Activated naive CD4-positive, alpha-beta T cell (primary cell): ENCODE data around the gene RNF182.
"Not testable (repeated sequence)": the region's sequence is repeated elsewhere in the genome, so short reads cannot be mapped to it uniquely, and the experiment has no call there.

Source experiments
- DNase-seq, 4 experiments: peaks; one replicate each; lab custom pipeline; 2025; lab: John Stamatoyannopoulos, UW

The RNF182 gene

DNA sequence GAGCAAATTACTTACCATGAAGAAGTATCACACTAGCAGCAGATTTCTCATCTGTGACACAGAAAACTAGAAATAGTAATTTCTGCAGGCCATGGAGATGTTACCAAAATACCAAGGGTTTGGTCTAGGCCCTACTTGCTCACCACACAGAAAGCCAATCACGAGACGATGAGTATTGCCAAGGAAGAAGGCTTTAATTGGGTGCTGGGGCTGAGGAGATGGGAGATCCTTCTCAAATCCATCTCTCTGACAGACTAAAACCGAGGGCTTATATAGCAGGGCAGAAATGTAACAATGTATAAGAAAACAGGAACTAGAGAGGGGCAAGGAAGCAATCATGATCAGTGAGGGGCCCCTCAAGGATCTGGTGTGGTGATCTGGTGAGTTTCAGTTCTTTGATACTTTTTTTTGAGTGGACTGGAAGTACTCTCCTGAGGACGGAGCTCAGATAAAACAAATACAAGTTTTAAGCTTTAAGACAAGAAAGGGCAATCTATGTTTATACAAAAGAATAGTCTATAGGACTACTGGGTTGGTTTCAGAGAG, 40.9 kb downstream of the RNF182 start:
- no peak for DNase-seq

DNA sequence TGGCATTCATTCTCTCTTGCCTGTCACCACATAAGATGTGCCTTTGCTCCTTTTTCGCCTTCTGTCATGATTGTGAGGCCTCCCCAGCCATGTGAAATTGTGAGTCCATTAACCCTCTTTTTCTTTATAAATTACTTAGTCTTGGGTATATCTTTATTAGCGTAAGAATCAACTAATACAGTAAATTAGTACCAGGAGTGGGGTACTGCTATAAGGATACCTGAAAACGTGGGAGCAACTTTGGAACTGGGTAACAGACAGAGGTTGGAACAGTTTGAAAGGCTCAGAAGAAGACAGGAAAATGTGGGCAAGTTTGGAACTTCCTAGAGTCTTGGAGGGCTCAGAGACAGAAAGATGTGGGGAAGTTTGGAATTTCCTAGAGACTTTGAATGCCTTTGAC, 46.6 kb downstream of the RNF182 start:
- no peak for DNase-seq

DNA sequence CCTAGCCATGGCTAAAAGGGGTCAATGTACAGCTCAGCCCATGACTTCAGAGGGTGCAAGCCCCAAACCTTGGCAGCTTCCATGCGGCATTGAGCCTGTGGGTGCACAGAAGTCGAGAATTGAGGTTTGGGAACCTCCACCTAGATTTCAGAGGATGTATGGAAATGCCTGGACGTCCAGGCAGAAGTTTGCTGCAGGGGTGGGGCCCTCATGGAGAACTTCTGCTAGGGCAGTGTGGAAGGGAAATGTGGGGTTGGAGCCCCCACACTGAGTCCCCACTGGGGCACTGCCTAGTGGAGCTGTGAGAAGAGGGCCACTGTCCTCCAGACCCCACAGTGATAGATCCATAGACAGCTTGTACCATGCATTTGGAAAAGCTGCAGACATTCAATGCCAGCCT, 47.9 kb downstream of the RNF182 start:
- DNase-seq = not testable (repeated sequence)

DNA sequence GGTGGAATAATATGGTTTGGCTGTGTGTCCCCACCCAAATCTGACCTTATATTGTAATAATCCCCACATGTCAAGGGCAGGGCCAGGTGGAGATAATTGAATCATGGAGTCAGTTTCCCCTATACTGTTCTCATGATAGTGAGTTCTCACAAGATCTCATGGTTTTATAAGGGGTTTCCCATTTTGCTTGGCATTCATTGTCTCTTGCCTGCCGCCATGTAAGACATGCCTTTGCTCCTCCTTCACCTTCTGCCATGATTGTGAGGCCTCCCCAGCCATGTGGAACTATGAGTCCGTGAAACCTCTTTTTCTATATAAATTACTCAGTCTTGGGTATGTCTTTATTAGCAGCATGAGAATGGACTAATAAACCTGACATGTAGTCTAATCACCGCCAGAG, 48.7 kb downstream of the RNF182 start:
- not testable (repeated sequence) for DNase-seq

DNA sequence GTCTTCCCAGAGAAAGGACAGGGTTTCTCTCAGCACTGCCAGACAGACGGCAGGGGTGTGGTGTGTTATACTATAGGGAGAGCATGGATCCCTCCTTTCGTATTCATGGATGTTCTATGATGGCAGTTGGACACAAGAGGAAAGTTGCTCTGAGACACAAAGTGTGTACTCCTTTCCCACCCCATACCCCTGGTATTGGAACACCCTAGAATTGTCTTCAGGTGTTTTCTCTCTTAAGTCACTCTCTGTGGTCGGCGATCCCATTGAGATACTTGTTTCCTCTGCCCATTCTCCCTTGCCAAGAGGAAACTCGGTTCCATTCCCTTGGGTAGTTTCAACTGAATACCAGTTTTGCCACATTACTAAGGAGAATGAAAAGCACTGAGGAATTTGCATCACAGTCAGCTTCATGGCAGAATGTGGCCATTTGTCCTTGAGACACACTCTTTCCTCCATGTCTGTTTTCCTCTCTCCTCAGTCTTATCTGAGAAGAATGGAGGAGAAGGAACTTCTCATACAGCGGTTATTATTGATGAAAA, 53.4 kb downstream of the RNF182 start:
- DNase-seq = no peak

DNA sequence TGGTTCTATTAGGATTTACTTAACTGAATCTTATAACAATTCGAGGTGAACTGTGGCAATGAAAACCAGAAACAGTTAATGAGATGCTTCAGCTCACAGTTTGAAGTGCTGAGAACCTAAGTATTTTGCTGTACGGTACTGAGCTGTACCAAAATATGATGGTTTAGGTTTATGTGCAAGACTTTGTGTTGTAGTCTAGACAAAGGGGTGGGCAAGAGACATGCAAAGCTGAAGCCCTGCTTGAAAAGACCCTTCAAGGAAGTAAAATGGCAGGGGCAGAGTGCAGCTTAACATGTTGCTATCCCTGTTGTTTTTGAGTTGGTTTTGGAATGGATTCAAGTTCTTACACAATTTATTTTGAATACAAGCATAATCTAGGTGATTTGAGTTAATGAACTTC, 54.0 kb downstream of the RNF182 start:
- DNase-seq = no peak

DNA sequence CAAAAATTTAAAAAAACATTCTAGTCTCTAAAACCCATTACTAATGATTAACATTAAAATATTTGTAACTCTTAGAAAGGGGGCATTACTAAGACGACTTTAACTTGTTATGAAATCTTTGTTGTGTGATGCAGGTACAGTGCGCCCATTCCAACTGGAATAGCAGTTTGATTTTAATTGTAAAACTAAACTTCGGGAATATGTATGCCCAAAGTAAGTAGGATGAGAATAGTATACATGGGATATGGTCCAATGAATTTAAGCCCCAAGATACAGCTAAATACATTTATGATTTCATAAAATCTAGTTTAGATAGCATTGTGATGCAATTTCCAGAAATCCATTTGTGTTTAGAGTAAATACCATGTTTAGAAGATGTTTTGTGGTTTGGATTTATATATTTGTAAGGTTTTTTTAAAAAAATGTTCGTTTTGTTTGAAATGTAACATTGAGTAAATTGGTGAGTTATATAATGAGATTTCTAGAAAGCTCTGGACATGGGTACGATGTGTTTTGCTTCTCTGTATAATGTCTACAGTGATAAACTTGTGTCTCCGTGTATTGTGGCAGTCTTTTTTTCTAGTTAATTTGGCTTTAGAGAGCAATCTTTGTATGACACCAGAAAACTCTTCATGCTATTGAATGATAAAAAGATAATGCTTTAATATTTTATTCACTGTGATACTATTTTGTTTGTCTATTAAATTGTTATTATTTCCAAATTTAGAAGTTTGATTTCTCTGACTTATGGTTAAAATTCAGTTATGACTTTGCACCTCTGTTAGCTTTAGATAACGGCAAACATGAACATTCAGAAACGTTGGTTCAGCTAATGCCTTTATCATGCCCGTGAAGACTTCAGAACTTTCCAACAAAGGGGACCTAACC, 54.8 kb downstream of the RNF182 start:
- DNase-seq = no peak

DNA sequence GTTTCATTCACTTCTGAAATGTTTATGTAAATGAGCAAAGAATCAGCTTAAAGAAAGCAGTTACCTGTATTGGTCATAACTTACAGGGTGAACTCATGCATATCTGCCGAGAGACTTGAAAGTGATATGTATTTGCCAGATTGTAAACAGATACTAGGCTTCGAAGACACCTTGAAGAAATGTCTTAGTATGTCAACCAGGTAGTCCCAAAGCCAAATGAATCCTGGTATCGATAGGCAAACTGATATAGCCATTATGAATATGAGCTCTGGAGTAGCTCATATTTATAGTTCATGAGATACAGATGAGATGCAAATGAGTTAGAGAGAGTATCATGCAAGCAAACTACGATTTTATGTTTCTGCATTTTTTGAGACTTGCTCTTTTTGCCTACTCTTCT, 55.8 kb downstream of the RNF182 start:
- no peak for DNase-seq

DNA sequence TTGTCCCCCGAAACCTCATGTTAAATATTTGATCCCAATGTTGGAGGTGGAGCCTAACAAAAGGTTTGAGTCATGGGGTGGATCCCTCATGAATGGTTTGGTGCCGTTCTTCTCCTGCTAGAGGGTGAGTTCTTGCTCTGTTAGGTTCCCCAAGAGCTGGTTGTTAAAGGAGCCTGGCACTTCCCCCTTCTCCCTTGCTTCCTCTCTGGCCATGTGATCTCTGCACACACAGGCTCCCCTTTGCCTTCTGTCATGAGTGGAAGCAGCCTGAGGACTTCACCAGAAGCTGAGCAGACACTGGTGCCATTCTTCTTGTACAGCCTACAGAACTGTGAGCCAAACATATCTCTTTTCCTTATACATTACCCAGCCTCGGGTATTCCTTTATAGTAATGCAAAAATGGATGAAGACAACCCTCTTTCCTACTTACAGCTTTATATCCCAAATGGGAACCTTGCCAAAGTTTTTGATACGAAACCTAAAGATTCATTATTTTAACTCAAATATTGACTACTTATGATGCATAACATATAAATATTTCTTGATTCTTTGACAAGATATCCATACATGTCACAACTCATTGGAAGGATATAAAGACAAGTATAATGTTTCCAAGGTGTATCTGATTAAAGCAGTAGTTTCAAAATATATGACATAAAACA, 61.0 kb downstream of the RNF182 start:
- DNase-seq = no peak

DNA sequence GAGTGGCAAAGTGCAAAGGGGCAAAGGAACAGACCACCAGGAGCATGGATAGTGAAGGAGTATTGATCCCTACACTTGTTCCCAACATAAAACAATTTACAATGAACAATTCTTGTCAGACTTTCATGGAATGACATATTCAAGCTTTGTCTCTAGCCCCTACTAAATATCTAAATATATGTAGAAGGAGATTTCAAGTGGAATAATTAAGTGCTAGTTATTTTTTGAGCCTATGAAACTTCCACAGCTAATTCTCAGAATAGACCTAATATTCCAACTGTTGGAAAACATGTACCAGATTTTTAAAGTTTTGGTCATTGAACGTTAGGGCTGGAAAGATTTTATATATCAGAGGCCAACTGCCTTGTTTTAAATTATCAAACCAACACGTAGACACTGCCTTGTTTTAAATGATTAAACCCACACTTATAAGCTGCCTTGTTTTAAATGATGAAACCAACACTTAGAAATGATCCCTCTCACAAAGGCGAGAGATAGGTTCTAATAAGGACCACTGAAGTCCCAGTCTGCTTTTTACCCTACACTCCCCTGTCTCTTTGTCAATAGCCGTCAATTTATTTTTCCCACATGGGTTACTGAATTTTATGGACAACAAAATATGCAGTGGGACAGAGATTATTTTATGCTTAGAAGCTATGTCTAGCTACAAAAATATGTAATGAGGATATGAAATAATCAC, 62.1 kb downstream of the RNF182 start:
- no peak for DNase-seq

DNA sequence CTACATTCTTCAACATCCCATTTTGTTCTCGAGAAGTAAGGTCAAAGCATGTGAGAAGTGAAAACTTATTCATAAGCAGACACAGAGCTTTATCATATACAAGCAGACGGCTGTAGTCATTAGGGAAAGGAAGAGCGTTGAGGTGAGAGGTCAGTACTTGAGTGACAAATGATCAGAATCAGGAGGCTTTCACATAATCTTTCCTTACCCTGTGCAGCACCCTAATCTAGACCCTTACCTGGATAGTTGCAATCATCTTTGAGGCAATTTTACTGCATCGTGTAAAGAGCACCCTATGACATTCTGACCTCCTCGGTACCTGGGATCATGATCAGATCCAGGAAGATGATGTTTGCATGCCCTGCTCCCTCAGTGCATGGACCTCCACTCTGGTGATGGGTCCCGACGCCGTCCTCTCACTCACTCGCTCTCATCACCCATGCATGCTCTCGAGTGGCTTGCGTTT, 62.7 kb downstream of the RNF182 start:
- DNase-seq = no peak

DNA sequence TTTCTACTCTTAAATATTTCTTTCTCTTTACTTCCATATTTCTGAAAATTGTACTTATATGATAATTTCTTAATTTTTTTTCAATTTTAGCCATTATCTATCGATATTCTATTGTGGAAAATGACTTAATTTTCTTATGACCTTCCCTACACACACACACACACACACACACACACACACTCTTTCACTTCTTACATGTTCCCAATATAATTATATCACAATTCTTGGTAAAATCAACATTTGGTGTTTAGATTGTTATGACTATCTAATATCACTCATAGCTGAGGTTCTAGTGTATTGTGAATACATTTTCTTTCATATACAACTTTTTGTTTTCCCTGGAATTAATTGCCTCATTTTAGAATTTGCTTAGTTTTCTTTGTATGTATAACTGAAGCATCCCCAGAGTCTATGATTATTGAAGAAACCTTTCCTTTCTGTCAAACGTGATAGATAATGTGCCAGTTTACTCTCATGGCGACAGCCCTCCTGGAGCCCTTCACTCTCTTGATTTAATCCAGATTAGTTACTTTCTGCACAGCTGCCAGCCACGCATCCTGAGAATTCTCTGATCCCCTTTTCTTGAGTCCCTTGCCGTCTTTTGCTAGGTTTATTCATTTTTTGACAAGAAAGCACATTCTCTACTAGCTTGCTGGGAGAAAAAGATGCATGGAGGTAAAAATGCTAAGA, 63.4 kb downstream of the RNF182 start:
- no peak for DNase-seq

DNA sequence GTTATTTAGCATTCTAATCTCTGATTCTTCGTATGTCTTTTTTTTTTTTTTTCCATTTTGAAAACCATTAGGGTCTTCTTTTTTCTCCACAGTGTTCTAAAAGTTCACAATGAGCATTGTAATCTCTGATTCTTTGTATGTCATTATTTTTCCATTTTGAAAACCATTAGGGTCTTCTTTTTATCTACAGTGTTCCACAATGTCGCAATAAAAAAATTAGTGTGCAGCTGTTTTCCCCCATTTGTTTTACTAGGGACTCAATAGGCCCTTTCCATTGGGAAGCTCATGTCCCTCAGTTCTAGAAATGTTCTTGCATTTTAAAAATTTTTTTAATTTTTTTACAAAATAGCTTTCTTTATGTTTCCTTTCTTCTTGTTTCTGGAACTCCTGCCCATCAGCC, 64.2 kb downstream of the RNF182 start:
- DNase-seq = no peak

DNA sequence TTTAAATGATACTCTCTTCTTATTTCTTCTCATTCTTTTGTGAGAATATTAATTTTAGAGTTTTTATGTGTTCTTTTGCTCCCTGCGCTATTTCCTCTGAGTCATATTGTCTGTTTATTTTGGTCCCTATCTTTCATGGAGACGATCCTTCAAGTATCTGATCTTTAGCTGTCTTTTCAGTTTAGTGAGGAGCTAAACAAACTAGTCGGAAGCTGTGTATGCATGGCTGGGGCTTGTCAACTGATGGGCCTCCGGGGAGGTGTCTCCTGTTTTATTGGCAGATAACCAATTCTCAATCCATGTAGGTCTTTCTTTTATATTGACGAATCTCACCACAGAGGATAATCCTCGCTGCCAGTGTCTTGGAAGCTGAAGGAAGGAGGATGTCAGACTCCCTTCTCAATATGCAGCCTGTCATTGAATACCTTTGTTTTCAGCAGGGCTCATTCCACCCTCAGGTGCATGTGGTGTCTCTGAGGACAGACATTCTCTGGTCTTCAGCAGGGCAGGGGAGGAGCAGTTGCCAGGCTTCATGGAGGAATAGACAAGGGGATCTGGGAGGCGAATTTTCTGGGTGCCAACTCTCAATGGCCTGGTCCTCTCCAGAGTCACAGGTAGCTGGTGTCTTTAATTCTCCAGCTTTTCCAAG, 64.9 kb downstream of the RNF182 start:
- no peak for DNase-seq

DNA sequence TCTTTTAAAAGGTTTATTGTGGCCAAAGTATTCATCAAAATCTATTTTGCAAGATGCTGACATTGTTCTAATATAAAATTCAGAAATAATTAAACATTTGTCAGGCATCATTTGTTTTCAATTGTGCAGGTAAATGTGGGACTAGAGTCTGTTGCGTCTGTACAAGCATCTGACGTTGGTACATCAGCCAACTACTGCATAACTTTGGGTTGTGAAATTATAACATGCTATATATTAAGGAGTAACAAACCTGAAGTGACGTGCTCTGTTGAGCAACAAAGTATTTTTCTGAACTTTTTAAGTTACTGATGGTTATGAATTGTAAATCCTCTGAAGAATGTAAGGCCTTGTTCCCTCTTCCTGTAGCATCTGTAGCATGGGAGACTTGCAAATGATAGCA, 66.0 kb downstream of the RNF182 start:
- DNase-seq = no peak

DNA sequence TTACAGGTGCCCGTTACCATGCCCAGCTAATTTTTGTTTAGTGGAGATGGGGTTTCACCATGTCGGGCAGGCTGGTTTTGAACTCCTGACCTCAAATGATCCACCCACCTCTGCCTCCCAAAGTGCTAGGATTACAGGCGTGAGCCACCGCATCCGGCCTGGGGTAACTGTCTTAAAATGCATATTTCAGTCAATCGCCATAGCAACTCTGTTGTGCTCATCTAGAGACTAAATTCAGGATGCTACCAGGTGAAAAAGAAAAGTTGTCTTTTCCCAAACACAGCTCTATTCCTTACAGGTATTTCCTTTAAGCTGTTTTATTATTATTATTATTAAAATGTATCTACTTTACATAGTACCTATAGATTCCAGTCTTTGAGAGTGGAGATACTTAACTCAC, 66.6 kb downstream of the RNF182 start:
- DNase-seq = no peak

DNA sequence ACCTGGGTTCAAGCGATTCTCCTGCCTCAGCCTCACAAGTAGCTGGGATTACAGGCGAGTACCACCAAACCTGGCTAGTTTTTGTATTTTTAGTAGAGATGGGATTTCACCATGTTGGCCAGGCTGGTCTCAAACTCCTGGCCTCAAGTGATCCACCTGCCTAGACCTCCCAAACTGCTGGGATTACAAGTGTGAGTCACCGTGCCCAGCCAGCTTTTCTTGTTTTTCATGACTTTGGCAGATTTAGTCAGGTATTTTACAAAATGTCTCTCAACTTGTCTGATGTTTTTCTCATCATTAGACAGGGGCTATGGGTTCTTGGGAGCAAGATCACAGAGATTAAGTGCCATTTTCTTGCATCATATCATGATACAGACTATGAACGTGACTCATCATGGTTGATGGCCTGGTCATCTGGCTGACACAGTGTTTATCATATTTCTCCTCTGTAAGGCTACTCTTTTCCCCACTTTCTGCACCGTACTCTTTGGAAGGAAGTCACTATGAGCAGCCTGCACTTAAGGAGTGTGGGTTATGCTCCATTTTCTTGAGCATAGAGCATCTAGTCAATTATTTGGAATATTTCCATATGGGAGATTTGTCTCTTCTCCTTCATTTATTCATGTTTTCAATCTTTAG, 67.8 kb downstream of the RNF182 start:
- no peak for DNase-seq

DNA sequence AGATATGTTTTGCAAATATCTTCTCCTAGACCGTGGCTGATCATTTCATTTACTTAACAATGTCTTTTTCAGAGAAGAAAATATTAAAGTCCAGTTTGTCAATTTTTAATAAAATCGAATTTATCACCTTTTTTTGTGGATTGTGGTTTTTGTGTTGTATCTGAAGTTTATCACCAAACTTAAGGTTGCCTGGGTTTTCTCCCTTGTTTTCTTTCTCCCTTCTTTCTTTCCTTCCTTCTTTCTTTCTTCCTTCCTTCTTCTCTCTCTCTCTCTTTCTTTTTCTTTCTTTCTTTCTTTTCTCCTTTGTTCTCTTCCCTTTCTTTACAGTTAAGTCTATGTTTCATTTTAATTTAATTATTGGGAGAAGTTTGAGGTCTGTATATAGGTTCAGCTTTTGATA, 68.7 kb downstream of the RNF182 start:
- no peak for DNase-seq

DNA sequence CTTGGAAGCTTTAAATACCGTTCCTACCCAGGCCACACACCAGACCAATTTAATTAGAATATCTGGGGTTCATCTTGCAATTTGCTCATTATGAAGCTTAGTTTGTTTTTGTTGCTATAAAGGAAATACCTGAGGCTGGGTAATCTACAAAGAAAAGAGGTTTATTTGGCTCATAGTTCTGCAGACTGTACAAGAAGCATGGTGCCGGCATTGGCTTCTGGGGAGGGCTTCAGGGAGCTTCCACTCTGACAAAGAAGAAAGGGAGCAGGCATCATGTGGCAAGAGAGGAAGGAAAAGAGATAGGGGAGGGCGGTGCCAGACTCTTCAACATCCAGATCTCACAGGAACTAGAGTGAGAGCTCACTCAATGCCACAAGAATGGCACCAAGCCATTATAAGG, 73.6 kb downstream of the RNF182 start:
- DNase-seq = no peak

DNA sequence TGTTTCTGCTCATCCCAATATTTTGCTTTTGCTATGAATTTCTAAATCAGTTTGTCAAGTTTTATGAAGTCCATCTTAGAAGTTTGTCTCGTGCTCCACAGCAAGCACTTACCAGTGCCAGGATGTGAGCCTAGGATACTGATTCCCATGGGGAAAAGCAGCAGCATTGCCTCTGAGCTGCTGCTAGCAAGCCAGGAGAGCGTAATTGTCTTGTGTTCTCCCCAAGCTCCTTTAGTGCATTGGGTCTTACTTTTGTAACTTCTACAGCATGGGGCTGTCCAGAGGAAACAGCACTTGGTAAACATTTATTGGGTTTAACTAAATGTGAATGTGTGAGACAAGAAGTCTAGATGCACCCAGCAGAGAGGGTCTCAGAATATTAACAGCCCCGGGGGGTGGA, 76.1 kb downstream of the RNF182 start:
- no peak for DNase-seq
